HG03139 (cell line): ENCODE measurements around the gene STRIT1.
"Not testable (repeated sequence)": the region's sequence is repeated elsewhere in the genome, so short reads cannot be mapped to it uniquely, and the experiment has no call there.

Source experiments
- ATAC-seq: cut with Tn5 transposase; IDR thresholded peaks from one replicate; pipeline ENCODE4 v1.9.1; 2021; ENCODE audit not compliant: unreplicated experiment

STRIT1 gene

DNA sequence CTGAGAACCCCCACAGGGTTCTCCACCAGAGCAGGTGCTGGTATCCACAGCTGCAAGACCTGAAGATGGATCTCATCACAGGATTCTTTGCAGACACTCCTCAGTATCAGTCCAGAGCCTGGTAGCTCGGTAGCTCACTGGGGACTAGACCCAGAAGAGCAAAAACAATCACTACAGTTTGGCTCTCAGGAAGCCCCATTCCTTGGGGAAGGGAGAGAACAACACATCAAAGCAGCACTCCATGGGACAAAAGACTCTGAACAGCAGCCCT is 22.2 kb downstream of the STRIT1 start:
- ATAC-seq = no peak

DNA sequence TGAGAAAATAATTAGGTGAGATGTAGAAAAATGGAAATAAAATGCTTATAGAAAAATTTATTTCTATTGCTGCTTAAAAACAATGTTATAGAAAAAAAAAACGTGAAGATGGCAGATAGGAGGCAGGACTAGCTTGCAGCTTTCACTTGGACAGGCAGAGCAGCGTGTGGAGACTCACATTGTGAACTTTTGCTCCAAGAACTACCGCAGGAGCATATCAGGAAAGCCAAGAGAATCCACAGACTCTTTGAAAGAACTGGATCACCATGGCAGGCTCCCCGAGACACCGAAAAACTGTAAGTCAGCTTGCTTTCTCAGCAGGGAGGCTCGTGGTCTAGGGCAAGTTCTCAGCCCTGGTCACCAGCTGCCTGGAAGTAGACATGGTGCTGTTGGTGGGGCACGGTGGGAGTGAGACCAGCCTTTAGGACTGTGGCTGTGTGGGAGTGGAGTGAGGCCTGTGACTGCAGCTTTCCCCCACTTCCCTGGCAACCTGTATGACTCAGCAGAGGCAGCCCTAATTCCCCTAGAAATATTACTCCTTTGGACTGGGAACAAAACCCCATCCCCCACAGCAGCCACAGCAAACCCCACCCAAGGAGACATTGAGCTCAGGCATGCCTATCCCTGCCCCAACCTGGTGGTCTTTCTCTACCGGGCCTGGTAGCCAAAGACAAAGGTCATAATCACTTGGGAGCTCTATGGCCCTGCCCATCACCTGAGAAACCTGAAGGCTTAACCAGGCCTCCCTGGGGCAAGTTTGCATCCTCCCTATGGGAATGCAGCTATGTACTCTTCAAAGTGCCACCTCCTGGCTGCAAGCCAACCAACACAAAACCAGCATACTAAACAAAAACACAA is 22.8 kb downstream of the STRIT1 start:
- ATAC-seq = no peak

DNA sequence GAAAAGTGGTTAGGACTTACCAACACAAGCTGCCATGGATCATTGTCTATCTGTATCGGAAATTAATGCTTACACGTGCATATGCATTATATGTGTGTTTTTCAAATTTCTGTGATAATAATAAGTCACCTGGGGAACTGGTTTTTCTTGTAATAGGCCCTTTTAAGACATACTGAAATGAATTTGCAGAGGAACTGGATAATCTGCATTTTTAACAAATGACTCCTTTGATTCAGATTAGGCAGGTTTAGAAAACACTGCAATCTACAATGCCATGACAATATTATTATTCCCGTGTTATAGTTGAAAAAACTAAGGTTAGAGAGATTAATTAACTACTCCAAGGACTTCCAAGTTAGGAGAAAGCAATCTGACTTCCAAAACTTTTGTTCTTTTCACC is 23.4 kb downstream of the STRIT1 start:
- no peak for ATAC-seq

DNA sequence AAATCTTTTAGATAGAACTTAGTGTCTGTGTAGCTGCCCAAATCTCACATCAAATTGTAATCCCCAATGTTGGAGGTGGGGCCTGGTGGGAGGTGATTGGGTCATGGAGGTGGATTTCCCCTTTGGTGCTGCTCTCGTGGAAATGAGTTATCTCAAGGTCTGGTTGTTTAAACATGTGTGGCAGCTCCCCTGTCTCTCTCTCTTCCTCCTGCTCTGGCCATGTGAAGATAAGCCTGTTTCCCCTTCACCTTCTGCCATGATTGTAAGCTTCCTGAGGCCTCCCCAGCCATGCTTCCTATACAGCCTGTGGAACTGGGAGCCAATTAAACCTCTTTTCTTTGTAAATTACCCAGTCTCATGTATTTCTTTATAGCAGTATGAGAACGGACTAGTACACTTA is 30.6 kb downstream of the STRIT1 start:
- not testable (repeated sequence) for ATAC-seq

DNA sequence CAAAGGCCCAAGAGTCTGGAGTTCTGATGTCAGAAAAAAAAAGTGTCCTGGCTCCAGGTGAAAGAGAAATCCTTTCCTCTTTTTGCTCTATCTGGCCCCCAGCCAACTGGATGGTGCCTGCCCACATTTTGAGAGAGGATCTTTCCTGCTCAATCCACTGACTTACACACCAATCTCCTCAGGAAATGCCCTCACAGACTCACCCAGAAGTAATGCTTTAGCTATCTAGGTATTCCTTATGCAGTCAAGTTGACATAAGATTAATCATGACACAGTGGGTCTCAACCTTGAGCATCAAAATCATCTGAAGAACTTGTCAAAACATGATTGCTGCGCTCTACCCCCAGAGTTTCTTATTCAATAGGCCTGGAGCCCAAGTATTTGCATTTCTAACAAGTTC is 31.2 kb downstream of the STRIT1 start:
- ATAC-seq = no peak

DNA sequence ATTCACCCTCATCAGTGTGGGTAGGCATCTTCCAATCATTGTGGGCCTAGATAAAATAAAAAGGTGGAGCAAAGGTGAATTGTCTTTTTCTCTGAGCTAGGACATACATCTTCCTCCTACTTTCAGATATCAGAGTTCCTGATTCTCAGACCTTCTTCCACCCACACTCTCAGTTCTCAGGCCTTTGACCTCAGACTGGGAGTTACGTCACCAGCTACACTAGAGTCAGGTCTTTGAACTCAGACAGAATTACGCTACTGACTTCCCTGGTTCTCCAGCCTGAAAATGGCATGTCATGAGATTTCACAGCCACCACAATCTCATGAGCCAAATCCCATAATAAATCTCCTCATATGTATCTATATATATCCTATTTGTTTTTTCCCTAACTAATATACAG is 39.0 kb downstream of the STRIT1 start:
- no peak for ATAC-seq

DNA sequence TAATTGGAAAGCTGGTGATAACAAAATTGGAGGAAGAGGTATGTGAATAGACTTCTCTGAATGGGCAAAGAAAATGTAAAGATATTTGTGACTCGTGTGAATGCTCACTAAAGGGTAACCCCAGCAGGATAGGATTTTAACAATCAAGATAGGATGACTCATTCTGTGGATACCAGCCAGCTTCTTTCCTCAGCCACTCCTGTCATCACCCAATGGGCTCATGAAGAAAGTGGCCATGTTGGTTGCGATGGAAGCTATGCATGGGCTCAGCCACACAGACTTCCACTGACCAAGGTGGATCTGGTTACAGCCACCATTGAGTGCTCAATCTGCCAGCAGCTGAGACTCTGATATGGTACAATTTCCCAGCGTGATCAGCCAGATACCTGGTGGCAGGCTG is 40.9 kb downstream of the STRIT1 start:
- ATAC-seq = no peak

DNA sequence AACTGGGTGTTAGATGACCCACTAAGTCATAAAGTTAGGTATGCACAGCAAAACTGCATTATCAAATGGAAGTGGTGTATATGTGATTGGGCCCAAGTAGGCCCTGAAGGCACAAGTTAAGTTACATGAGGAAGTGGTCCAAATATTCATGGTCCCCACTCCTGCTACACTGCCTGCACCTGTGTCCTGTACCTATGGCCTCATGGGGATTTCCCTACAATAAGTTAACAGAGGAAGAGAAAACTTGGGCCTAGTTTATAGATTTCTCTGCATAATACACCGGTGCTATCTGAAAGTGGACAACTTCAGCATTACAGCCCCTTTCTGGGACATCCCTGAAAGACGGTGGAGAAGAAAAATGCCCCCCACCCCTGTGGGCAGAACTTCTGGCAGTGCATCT is 41.5 kb downstream of the STRIT1 start:
- peak; percentile 67 for ATAC-seq

DNA sequence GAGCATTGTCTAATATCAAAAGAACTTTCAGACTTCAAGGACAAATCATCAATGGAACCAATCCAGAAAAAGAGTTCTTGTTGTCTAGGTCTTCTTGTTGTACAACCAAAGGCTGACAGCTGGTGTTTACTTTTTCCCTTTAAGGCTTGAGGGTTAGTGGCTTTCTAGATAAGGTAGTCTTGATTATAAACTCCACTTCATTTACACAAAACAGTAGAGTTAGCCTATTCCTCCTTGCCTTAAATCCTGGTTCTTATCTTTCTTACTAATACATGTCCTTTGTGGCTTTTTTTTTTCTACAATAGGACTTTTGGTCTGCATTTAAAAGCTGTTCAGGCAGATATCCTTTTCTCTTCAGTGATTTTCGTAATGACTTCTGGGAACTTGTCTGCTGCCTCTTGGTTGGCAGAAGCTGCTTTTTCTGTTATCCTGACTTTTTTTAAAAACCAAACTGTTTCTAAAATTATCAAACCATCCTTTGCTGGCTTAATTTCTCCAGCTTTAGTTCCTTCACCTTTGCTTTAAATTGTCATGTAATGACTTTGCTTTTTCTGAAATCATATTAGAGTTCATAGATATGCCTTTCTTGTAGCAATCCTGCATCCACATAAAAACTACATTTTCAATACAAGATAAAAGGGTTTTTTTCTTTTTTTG is 44.8 kb downstream of the STRIT1 start:
- no peak for ATAC-seq

DNA sequence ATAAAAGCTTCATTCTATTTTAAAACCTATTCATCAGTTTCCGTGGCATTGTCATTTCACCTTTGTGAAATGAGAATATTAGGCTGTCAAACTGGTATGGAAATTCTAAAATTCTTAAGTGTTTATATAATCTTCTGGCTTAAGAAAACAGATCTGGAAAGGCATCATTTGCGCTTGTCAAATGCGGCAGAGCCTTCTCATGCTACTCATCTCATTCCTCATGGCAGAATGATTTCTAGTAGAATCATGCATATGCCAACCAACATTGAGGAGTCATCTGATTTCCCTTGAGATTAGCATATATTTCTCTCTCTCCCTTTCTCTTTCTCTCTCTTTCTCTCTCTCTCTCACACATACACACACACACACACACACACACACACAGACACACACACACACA is 48.8 kb downstream of the STRIT1 start:
- ATAC-seq = no peak

DNA sequence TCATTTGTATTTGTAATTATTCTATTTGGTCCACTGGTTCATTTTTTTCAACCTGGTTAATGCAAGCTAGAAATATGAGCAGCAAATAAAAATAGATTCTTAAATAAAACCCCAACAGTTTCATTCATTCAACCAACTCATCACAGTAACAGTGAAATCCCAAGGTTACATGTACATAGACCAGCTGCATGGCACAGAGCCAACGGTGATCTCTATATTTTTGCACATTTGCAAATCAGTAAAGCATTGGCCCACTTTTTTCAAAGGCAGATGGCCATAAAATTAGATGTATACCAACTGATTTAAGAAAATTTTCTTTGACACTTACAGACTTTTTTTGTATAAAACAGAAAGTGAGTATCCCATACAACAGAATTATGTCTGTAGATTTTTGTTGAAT is 49.3 kb downstream of the STRIT1 start:
- no peak for ATAC-seq

DNA sequence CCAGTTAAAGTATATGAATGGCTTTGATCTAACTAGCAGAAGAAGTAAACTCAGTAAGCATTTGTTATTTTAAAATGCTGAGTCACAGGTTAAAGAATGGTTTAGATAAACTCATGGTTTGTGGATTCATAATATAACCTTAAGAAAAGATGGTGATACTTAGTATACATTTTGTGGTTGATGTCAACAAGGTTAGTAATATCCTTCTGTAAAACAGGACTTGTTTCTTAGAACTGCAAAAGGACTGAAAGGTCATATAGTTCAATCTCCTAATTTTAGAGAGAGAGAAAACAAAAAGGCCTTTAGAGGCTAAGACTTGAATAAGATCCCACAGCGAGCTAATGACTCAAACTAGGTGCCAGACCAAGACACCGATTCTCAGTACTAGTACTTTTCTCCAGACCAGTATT is 50.0 kb downstream of the STRIT1 start:
- no peak for ATAC-seq

DNA sequence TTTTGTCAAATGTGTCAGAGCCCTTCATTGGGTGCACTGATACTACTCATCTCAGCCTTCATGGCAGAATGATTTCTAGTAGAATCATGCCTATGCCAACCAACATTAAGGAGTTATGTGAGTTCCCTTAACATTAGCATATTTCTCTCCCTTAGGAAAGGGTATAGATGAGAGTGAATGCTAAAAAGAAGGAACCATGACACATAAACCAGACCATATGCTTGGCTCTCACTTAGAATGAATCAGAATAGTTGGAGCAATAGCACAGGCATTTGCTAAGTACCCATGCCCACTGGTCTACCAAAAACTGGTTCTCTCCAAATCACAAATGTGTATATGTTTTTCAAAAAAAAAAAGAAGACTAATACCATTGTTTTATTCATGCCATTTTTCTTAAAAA is 51.1 kb downstream of the STRIT1 start:
- no peak for ATAC-seq

DNA sequence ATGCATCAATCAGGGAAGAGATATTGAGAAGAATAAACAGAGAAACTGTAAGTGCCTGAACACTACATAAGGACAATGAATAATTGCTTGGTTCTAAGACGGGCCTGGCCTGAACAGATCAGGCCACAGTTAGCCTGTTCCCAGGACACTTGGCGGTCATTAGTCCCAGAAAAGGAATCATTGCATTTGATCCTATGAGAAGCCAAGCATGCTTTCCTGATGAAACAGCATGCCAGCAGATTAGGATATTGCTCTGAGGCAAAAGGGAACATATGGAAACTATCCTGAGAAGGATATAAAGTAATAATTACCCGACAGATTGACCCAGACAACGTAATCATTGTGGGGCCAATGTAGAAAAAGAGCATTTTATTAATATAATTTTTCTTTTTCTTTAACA is 51.9 kb downstream of the STRIT1 start:
- ATAC-seq = no peak
